Measurements from ENCODE around the gene ROR1.

- no peak for TF ChIP-seq CTCF (IDR thresholded peaks at IDR 0.05)
- no peak for TF ChIP-seq POLR2A (IDR thresholded peaks at IDR 0.05)
Measured at GRCh38 chr1:64050601-64051000, 276.8 kb downstream of the ROR1 start.

All from right lobe of liver (tissue), 4 donors.